NCI-H2081 (cell line): Measurements from ENCODE around the gene CACNG8.
"Not testable (repeated sequence)": the region's sequence is repeated elsewhere in the genome, so short reads cannot be mapped to it uniquely, and the experiment has no call there.

Source experiments
- DNase-seq, 2 experiments: peaks; one replicate each; lab custom pipeline; 2025; lab: John Stamatoyannopoulos, UW

The CACNG8 gene

GRCh38 chr19:54035215-54036178 is 72.8 kb downstream of the CACNG8 start:
- DNase-seq, result no peak

GRCh38 chr19:54036542-54036941 is 73.8 kb downstream of the CACNG8 start:
- not testable (repeated sequence) for DNase-seq
